Suppressor macrophage treated with lipopolysaccharide for 4 hours (primary cell): ENCODE measurements around the gene ICAM2.

Experiments used
- DNase-seq: peaks from one replicate; pipeline ENCODE4 v3.0.0-alpha.2; 2020

Gene ICAM2

DNA sequence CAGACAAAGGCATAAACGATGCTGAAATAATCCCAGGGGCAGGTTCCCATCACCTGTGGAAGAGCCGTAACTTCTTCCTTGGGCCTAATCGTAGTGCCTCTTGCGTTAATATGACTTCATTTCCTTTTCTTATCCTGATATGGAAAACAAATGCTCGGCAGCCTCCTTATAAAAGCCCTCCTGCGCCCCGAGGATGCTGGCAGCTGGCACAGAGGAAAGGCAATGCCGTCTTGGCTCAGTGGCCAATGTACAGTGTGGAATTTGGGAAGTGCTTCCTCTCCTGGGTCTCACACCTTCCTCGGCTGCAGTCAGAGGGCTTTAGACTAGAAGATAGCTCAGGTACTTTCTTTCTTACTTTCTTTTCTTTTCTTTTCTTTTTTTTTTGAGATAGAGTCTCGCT, 51.2 kb downstream of the ICAM2 start:
- no peak for DNase-seq

- no peak for DNase-seq
These were observed 52.5 kb downstream of the ICAM2 start for GRCh38 chr17:63967953-63968352.

DNA sequence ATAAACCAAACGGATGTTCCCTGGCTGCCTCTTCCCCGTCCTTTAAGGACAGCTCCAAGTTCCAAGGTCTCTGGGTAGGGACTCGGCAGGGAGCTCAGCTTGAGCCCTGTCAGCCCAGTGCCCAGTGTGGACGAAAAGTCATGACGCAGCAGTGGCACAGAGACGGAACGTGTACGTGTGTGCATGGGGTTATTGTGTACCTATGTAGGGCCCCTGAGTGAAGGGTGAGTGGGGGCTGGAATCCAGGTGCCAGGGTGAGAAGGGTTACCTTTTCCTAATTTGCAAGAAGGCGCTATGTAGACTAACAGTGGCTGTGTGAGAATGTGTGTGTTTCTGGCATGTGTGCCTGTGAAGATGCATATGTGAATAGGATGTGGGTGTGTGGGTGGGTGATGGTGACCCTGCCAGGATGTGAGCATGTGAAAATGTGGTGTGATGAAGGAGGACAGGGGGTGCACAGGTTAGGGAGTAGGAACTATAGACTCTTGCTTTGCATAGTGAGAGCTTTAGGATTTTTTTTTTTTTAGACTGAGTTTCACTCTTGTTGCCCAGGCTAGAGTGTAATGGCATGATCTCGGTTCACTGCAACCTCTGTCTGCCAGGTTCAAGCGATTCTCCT, 53.7 kb downstream of the ICAM2 start:
- DNase-seq = no peak

- no peak for DNase-seq
These were observed 57.3 kb downstream of the ICAM2 start for GRCh38 chr17:63963123-63963522.

- DNase-seq = no peak
These were observed 58.1 kb downstream of the ICAM2 start for GRCh38 chr17:63962298-63962744.

DNA sequence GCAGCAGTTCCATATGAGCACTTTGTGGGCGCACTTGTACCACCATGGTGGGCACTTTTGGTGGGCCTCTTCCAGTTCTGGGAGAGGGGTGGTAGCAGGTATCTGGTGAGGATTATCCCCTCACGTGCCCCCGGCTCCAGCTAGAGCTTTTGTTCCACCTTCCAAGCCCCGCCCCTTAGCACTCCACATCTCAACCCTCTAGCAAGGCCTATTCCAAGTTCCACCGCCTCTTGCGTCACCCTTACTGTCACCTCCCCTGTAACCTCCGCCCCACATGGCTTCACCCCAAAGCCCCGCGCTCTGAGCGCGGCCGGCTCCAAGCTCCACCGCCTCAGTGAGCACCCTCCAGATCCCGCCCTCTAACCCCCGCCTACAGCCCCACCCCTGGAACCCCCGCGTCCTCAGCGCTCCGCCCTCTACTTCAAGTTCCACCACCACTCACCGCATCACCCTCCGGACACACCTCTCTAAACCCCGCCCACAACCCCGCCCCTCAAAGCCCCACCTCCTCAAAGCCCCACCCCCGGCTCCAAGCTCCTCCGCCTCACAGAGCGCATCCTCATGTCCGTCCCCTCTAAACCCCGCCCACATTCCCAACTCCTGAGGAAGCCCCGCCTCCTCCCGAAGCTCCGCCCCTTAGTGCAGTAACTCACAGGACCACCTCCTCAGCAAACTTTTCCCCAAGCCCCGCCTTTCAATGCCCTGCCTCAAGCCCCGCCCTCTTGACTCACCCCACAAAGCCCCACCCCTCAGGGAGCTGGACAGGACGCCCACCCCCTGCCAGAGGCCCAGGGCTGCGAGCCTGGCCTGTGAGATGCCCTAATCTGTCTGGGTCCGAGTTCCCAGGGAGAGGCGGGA, 58.8 kb downstream of the ICAM2 start:
- DNase-seq = peak; percentile 63

GRCh38 chr17:63960430-63960829, 60.0 kb downstream of the ICAM2 start:
- DNase-seq = no peak

- no peak for DNase-seq
These were observed 60.4 kb downstream of the ICAM2 start for GRCh38 chr17:63960006-63960405.

- DNase-seq = no peak
These were observed 64.0 kb downstream of the ICAM2 start for GRCh38 chr17:63956296-63956920.

DNA sequence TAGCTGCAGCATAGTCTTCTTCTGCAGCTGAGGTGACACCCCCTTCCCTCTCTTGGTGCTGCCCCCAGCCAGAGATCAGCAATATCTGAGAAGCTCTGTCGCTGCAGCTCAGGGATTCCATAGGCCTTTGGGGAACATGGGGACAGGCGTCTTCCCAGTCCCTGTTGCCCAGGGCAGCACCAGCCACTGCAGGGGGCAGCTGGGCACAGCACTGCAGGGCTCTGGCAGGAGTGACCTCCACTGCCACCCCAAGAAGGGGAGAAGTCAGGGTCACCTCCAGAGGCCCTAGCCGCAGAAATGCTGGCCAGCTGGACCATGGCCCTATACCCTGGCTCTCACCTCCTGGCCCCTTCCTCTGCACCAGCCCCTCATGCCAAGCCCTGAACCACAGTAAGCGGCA, 64.6 kb downstream of the ICAM2 start:
- no peak for DNase-seq

DNA sequence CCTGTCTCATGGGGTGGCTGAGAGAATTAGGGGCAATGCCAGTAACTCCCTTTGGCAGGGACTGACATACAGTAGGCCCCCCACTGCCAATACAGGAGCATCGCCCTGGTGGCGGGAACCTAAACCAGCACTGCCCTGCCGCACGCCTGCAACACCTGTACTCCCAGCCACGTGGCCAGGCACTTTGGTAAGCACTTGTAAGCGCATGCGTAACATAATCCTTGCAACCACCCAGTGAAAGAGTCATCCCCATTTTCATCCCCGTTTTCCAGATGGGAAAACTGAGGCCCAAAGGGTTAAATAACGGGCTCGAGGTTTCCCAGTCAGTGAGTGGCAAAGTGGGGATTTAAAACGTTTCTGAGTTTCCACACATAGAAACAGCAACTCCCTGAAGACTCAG, 65.2 kb downstream of the ICAM2 start:
- no peak for DNase-seq

DNA sequence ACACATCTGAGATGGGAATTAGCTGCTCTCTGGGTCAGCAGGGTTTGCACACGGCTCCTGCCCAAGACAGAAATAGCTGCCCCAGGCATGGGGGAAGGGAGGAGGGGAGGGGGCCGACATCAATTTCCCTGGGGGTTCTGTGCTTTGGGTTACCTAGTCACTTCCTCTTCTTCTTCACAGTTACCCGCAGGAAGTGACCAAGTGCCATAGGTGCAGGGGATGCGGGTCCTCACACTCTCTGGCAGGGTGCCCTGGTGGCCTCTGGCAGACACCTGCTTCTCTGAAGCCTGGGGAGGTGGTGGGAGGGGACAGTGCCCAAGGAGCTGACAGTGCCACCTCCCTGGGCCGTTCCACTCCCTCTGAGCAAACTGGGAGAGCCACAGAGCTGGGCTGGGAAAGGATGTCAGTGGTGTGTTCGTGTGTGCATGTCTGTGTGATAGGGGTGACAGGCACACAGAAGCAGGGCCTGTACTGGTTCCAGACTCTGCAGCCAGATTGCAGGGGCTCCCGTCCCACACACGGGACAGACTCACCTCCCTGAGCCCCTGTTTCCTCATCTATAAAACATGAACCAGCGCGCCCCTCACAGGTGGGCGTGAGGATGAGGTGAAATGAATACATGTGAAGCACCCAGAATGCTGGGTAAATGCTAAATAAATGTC, 65.9 kb downstream of the ICAM2 start:
- no peak for DNase-seq
